ENCODE measurements around the gene USP22.

The USP22 gene

DNA sequence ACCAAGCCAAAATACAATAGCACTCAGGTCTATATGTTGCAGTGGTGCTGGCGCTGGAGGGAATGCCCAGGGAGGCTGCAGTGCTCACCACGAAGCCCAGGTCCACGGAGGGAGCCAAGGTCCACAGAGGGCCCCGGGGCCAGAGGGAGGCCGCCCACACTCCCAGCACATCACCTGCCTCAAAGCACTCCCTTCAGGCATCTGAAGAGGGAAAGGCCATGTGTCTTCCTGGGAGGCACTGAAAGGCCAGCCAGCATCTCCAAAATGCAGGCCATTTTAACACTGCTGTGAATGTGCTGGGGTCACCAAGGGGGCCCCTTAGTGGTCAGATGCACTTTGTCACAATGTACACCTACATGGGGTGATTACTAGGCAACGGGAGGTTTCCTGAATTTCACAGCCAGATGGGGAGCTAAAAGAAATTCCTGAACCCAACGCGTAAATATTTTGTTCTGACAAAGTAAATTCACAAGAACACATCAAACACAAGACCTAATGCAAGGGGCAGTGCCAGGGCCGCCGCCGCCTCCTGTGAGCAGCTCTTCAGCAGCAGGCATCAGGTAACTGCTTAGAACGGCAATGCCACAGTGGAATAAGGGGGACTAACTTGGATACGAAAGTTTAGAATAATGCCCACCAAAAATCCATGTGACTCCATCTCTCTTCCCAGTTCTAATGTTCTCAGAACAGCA lies 42.8 kb downstream of the USP22 start:
- DNase-seq, result no peak
- ATAC-seq, result no peak

DNA sequence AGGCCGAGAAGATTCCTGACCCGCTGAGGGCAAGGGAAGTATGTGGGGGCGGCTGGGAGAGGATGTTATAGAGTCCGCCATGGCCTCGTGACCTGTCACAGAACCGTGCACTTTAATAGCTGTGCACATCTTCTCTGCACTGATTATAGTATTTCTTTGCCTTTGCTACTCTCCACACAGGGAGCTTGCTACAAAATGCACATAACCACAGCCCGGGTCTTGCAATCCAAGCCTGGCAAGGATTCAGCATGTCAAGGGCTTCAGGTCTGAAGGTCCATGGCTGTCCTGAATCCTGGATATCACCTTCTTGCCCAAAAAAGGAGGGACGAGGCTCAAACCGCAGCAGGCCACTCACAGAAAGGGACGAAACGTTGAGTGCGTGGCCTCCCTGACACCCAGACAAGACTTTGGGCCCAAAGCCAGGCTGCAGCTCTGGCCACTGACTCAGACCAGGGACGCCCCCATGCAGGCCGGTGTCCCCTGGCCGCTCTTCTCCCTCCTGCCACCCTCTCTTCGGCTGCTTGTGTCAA lies 43.7 kb downstream of the USP22 start:
- ATAC-seq (no peak), DNase-seq (no peak)

GRCh38 chr17:20998571-20999043 lies 44.2 kb downstream of the USP22 start:
- ATAC-seq, result no peak
- no peak for DNase-seq

- no peak for DNase-seq
- ATAC-seq, result no peak
Measured at GRCh38 chr17:20997711-20998570, 44.9 kb downstream of the USP22 start.

- no peak for ATAC-seq
- no peak for DNase-seq
Measured at GRCh38 chr17:20996724-20997615, 45.8 kb downstream of the USP22 start.

DNA sequence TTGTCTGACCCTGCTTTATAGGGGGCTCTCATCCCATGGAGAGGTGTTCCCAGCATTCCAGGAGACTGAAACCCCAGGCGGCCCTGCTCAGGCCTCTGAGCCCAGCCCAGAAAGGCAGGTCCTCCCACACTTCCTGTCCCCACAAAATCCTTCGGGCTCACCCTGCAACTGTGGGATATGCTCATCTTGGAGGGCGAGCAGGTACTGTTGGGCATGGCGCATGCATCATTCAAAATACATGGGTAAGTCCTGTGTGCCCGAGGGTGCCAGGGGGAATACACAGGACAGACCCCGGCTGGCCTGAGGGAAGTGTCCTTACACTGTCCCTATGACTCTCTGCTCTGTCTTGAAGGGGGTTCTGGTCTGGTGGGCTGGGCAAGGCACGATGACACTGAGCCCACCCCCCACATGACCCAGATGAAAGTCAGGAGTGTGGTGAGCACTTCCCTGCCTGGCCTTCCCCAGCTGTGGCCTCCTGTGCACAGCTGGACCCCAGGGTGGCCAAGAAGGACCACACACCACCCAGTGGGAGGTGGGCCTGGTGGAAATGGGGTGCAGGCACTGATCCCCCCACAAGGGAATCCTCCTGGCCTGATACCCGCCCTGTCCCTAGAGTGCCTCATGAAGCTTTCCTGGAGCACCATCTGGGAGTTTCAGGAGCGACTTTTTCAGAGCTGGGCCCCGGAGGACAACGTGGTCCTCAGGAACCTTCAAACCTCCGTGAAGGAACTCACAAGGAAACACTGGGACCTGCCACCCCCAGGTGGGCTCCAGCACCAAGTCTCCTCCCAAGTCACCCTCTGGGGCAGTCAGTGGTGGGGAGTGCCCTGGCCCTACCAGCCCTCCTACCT lies 46.7 kb downstream of the USP22 start:
- DNase-seq, result no peak
- ATAC-seq, result no peak

DNA sequence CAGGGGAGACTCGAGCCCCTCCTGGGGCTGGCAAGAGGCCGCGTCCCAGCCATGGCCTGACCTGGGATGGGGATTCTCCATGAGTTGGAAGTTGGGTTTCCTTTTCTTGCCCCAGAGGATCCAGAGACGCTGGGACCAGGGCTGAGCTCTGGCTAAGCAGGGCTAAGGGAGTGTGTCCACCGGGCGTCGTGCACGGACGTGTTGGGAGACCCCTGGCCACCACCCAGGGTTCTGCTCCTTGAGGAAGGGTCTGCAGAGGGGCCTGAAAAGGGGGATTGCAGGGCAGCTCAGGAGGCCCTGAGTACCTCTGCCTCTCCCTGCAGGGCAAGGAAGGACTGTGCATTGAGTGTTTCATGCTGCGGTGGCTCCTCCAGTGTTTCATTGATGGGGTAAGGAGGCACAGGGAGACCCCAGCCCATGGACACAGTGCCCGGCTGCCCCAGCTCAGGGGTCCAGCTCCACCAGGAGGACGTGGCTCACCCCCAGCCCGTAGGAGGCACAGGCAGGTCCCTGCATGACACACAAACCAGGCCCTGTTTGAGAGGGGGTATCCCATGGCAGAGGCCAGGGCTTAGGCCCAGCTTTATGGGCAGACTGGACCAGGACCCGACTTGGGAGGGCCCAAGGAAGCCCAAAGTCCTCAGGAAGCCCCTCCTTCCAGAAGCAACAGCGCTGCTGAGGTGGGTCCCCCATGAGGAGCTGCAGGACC lies 47.5 kb downstream of the USP22 start:
- DNase-seq, result no peak
- ATAC-seq, result no peak

DNA sequence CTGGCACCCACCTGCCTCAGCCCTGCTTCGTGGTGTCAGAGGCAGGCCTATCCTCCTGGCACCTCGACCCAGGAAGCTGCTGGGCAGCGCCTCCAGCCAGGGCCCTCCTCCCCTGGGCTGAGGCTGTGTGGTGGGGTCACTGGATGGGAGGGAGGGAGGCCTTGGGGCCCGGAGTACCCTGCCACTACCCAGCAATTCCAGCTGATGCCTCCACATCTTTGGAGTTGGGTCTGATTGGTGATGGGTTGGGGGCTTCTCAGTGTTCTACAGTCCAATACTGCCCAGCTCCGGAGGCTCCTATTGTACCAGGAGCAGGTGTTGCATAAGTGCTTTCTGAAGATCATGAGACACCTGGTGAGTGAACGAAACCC lies 48.0 kb downstream of the USP22 start:
- DNase-seq, result no peak
- no peak for ATAC-seq

DNA sequence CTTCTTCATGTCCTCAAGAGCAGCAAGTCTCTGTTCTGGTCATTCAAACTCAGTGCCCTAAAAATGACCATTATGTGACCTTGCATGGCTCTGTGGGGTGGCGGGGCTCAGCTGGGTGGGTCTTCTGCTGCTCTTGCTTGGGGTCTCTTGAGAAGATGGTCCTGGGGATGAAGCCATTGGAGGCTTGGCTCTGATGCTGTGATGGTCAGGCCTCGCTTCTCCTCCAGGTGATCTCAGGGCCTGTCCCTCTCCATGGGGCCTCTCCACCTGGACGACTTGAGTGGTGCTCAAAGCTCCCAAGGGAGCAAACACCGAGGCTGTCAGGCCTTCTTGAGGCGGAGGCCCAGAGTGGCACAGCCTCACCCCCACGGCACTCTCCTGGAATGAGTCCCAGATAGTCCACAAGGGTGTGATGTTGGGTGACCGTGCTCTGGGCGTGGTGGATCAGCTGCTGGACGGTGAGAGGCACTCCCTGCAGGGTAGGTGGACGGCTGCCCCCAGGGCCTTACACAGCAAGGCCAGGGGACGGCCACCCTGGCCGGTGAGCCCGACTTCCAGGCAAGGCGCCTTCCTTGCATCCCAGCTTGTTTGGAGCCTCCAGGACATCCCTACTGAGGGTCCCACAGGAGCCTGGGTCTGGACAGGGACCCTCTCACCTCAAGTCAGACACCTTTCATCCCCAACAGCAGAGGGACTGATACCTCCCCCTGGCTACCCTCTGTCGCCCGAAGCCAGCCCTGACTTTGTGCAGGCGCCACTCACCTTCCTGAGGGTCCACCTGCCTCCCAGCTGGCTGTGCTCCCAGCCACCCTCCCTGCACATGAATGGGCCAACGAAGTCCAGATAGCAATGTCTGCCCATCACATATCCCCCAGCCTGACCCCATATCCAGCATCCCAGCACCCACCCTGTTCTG lies 48.7 kb downstream of the USP22 start:
- DNase-seq (no peak), ATAC-seq (no peak)

GRCh38 chr17:20992987-20993862 lies 49.6 kb downstream of the USP22 start:
- ATAC-seq (peak; percentile 47), DNase-seq (peak; percentile 57)

DNA sequence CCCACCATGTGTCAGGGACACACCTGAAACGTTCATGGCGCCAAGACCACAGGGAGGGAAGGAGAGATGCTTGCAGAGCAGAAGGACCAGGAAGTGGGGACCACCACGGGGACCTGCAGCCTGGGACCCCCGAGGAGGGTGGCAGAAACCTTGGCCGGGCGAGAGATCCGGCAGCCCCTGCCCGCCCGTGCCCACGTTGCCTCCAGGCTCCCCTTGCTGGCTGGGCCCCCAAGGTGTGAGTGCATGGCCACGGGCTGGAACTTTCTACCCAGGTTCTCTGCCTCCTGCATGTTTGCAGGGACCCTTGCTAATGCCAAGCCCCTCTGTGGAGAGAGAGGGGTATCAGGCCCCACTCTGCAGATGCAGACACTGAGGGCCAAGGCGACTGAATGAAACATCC lies 50.4 kb downstream of the USP22 start:
- ATAC-seq (no peak), DNase-seq (no peak)

GRCh38 chr17:20991276-20992037 lies 51.4 kb downstream of the USP22 start:
- DNase-seq (no peak), ATAC-seq (no peak)

GRCh38 chr17:20989991-20990855 lies 52.6 kb downstream of the USP22 start:
- ATAC-seq (no peak), DNase-seq (no peak)

DNA sequence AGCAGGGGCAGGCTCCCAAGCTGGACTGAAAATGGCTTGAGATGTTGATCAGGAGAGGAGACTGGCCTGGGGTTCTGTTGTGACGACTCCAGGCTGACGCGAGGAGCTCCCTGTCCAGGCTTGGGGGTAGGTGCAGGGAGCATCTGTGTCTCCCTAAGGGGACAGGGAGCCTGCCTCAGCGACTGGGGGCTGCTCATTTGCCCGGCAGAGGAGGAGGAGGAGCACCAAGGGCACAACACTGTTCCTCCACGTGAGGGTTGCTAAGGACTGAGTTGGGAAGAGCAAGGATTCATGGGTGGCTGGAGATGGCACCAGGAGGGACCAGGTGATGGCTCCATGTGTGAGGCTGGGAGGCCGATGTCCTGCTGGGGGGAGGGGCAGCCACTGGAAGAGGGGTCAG lies 53.3 kb downstream of the USP22 start:
- DNase-seq, result no peak
- ATAC-seq, result no peak

DNA sequence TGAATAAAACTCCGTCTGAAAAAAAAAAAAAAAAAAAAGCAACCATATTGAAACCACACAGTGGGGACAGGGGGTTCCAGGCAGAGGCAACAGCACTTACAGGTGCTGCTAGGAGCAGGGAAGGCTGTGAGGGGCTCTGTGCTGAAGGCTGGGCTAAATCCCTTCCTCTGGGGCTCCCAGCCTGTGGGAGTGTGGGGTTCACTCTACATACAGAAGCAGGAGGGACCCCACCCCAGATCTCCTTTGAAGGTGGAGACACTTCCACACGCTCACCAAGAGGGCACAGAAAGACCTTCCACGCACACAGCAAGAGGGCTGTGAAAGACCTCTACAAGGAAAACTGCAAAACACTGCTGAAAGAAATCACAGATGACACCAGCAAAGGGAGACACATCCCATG lies 53.9 kb downstream of the USP22 start:
- ATAC-seq (no peak), DNase-seq (no peak)

DNA sequence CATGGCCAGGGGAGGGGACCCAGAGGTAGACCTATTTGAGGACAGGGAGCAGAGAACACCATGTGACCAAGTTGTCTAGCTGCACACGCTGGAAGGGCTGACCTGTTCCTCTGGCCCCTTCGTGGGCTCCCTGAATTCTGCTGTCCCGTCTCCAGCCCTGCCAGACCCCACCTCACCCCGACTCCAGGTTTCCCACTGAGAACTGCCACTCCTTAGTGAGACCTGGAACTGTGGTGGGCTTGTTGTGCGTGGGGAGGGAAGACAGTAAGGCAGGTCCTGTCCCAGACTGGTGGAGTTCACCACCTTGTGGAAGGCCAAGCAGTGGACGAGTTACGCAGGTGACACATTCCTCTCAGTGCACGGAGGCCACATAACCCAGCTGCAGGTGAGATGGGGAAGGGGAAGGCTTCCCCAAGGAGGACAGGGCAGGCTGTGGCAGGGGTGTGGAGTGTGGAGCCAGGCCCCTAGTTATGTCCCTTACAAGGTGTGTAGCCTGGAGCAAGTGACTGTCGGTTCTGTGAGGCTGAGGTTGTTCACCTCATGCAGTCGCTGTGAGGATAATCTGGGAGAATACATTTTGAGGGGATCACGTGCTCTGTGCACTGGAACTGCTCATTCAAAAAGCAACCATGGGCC lies 54.7 kb downstream of the USP22 start:
- DNase-seq (no peak), ATAC-seq (no peak)
